ENCODE measurements around the gene ICA1.

ICA1 gene

DNA sequence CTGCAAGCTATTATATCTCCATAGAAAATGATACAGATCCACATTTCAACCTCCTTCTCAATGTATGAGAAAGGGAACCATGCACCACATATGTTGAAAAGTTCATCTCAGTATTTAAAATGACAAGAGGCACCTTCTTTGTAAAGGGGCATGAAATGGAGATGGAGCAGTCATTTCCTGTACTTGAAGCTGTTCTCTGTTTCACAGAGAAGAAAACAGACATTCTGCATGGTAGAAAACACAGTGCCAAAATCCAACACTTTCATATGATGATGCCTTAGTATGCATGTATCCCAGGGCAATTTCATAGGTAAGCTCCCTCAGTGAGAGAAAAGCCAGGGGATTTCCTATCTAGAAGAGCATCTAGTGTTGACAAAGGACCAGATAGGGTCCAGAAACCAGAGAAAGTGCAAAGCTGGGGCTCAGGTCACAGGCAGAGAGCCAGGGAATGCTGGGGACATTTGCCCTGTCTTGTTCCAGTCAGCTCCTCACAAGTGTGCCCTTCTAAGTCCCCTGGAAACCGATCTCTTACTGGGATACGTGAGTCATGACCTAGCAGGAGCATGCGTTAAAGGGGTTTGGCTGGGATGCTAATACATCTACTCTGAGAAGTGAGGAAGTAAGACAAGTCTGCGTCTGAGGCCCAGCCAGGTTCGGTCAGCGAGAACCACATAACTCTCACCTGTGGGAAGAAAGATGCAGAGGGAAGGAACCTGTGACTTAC, 118.7 kb downstream of the ICA1 start:
- Histone ChIP-seq H3K9me3 (ENCODE audit: severe bottlenecking) (no peaks in the 10 kb centered on the region), H3K27ac (ENCODE audit: poor library complexity, severe bottlenecking) (no peak overlapping the region), H3K36me3 (ENCODE audit: low read depth) (no peaks in the 10 kb centered on the region), H3K27me3 (ENCODE audit: insufficient read depth, poor library complexity, severe bottlenecking) (no peaks in the 10 kb centered on the region), H3K4me1 (ENCODE audit: insufficient read depth, poor library complexity, severe bottlenecking) (no peaks in the 10 kb centered on the region), H3K4me3 (ENCODE audit: severe bottlenecking) (no peak overlapping the region)
- TF ChIP-seq, protein P1, sequence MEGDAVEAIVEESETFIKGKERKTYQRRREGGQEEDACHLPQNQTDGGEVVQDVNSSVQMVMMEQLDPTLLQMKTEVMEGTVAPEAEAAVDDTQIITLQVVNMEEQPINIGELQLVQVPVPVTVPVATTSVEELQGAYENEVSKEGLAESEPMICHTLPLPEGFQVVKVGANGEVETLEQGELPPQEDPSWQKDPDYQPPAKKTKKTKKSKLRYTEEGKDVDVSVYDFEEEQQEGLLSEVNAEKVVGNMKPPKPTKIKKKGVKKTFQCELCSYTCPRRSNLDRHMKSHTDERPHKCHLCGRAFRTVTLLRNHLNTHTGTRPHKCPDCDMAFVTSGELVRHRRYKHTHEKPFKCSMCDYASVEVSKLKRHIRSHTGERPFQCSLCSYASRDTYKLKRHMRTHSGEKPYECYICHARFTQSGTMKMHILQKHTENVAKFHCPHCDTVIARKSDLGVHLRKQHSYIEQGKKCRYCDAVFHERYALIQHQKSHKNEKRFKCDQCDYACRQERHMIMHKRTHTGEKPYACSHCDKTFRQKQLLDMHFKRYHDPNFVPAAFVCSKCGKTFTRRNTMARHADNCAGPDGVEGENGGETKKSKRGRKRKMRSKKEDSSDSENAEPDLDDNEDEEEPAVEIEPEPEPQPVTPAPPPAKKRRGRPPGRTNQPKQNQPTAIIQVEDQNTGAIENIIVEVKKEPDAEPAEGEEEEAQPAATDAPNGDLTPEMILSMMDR (IDR thresholded peaks at IDR 0.05; ENCODE audit: poor library complexity, severe bottlenecking), result no peak
- 0 out of 3 replicates have a peak, but pooled peaks have one; percentile 40 for ATAC-seq (ENCODE audit: low read depth)
- DNase-seq (ENCODE audit: low spot score), result no peak

DNA sequence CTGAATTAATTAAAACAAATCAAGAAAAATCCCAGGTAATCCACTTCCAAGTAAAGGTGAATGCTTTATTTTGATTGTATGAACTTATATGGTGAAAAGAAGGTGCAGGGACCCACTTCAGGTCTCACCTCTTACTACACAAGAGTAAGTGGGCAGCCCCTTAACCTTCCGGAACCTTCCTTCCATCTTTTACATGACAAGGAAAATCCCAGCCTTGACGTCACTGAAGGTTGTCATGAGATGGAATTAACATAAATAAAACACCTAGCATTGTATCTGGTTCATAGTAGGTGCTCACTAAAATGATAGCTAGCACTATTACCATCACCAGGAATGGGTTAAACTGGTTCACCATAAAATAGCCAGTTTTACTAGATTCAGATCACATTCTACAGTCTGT, 119.5 kb downstream of the ICA1 start:
- H3K4me3 ChIP-seq (ENCODE audit: severe bottlenecking), result no peak overlapping the region
- no peaks in the 10 kb centered on the region for H3K36me3 ChIP-seq (ENCODE audit: low read depth)
- DNase-seq (ENCODE audit: low spot score) (no peak), ATAC-seq (ENCODE audit: low read depth) (no peak)
- H3K9me3 ChIP-seq (ENCODE audit: severe bottlenecking), result no peaks in the 10 kb centered on the region
- H3K27ac ChIP-seq (ENCODE audit: poor library complexity, severe bottlenecking), result no peak overlapping the region
- no peaks in the 10 kb centered on the region for H3K4me1 ChIP-seq (ENCODE audit: insufficient read depth, poor library complexity, severe bottlenecking)
- TF ChIP-seq, protein P1 (IDR thresholded peaks at IDR 0.05; ENCODE audit: poor library complexity, severe bottlenecking), result no peak
- no peaks in the 10 kb centered on the region for H3K27me3 ChIP-seq (ENCODE audit: insufficient read depth, poor library complexity, severe bottlenecking)

DNA sequence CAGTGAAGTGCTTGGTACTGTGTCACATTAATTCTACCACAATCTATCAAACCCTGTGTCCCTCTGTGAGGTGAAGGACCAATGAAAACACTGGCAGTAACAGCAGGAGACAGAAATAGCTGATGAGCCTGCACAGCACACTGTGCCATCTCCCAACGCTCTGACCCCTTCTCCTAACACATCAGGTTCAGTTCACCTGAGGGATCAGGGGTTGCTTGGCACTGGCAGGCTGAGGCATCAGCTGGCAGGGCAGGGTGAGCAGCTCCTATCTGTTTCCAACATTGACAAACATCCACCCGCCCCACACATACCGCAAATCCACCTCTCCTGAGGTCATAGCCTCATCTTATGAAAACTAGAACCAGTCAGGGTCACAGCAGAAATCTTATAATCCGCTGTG, 120.9 kb downstream of the ICA1 start:
- ATAC-seq (ENCODE audit: low read depth), result no peak
- no peaks in the 10 kb centered on the region for H3K36me3 ChIP-seq (ENCODE audit: low read depth)

DNA sequence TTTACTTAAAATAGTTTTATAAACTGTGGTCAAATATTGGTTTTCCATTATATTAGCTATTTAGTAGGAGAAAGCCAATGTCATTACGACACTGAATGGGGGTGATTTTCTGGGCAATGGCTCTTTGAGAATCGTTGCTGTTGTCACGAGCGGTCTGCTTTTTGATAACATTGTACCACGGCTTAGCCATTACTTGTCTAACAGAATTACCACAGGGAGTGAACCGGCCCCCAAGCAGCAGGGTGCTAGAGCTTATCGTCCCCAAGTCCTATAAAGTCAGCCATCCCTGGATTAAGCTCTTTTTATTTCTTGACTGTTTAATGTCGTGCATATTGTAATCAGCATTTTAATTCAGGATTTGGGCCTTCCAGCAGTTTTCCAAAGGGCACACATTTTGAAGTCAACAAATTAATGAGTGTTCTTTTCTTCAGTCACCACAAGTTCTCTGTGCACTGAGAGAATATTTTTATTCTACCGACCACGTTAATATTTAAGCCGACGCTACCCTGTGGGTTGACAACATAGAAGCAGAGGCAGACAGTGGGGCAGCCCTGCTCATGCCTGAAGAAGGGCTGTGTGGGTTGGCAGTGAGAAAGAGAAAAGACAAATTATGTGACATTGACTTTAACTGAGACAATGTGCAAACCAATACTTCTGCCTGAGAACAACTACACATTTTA, 125.8 kb downstream of the ICA1 start:
- Histone ChIP-seq H3K4me1 (ENCODE audit: insufficient read depth, poor library complexity, severe bottlenecking) (no peaks in the 10 kb centered on the region), H3K36me3 (ENCODE audit: low read depth) (no peaks in the 10 kb centered on the region), H3K27me3 (ENCODE audit: insufficient read depth, poor library complexity, severe bottlenecking) (no peaks in the 10 kb centered on the region), H3K9me3 (ENCODE audit: severe bottlenecking) (peaks cover 2% of the 10 kb centered on the region), H3K4me3 (ENCODE audit: severe bottlenecking) (no peak overlapping the region), H3K27ac (ENCODE audit: poor library complexity, severe bottlenecking) (no peak overlapping the region)
- no peak for ATAC-seq (ENCODE audit: low read depth)
- TF ChIP-seq, protein P1 (IDR thresholded peaks at IDR 0.05; ENCODE audit: poor library complexity, severe bottlenecking), result no peak
- DNase-seq (ENCODE audit: low spot score), result no peak

More for the DNA sequence above, 120.9 kb downstream of the ICA1 start:
- Histone ChIP-seq H3K4me1 (ENCODE audit: insufficient read depth, poor library complexity, severe bottlenecking) (no peaks in the 10 kb centered on the region), H3K4me3 (ENCODE audit: severe bottlenecking) (no peak overlapping the region), H3K27me3 (ENCODE audit: insufficient read depth, poor library complexity, severe bottlenecking) (no peaks in the 10 kb centered on the region), H3K27ac (ENCODE audit: poor library complexity, severe bottlenecking) (no peak overlapping the region), H3K9me3 (ENCODE audit: severe bottlenecking) (peaks cover 2% of the 10 kb centered on the region)
- TF ChIP-seq, protein P1 (IDR thresholded peaks at IDR 0.05; ENCODE audit: poor library complexity, severe bottlenecking), result no peak
- no peak for DNase-seq (ENCODE audit: low spot score)

DNA sequence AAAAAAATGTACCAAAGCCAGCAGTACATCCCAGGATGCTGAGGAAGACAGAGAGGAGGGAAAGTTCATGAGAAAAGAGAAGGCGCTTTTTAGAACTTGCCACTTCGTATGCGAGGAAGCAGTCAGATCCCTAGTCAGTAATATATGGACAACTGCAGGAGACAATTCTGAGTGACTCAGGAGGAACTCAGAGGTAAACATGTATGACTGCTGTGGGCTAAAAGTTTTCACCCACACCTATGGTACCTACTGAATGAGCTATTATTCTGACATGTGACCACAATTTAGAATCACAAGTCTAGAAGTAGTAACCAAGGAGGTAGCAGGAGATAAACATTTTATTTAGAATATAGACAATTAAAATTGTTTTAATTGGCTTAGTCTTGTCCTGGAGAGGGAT, 126.5 kb downstream of the ICA1 start:
- Histone ChIP-seq H3K27me3 (ENCODE audit: insufficient read depth, poor library complexity, severe bottlenecking) (no peaks in the 10 kb centered on the region), H3K4me1 (ENCODE audit: insufficient read depth, poor library complexity, severe bottlenecking) (no peaks in the 10 kb centered on the region), H3K9me3 (ENCODE audit: severe bottlenecking) (peaks cover 2% of the 10 kb centered on the region), H3K4me3 (ENCODE audit: severe bottlenecking) (no peak overlapping the region), H3K36me3 (ENCODE audit: low read depth) (no peaks in the 10 kb centered on the region), H3K27ac (ENCODE audit: poor library complexity, severe bottlenecking) (no peak overlapping the region)
- DNase-seq (ENCODE audit: low spot score) (no peak), ATAC-seq (ENCODE audit: low read depth) (no peak)
- TF ChIP-seq, protein P1 (IDR thresholded peaks at IDR 0.05; ENCODE audit: poor library complexity, severe bottlenecking), result no peak

All from RWPE2 (cell line).